PC-9 (cell line): ENCODE results near the gene MACROD1. TPM values are rescaled to one million over a fixed set of nuclear protein-coding genes. Genes with fewer than 3 reads are reported as not detected.
"Not testable (repeated sequence)": the region's sequence is repeated elsewhere in the genome, so short reads cannot be mapped to it uniquely, and the experiment has no call there.

Experiments used
- BruUV-seq: library from RNA; stranded (reverse); fragments of 400-500 nt; replicated peaks from 2 replicates; lab custom pipeline; 2021; lab: Mats Ljungman, UMichigan
- CTCF ChIA-PET: fragments of 300-600 bp; sonication (Branson Sonifier 250); formaldehyde crosslinking; loops from one replicate; lab custom pipeline; 2022; ENCODE audit warnings: antibody characterized with exemption; lab: Charles Lee
- POLR2A ChIA-PET: fragments of 300-600 bp; sonication (Branson Sonifier 250); formaldehyde crosslinking; loops from one replicate; lab custom pipeline; 2022; ENCODE audit warnings: antibody characterized with exemption; ENCODE audit not compliant: unreplicated experiment; lab: Charles Lee
- DNase-seq, 2 experiments: peaks; one replicate each; pipeline versions ENCODE4 v3.0.0 to v3.0.0-alpha.2; 2015 to 2022; ENCODE audit warnings: mixed read lengths in 1 of 2
- H2AFZ ChIP-seq: fragments of 200-600 bp; sonication (generic); 2 replicates; pipeline ENCODE4 v1.8.1; 2017; ENCODE audit warnings: antibody characterized with exemption
- H3F3A ChIP-seq: fragments of 200-600 bp; sonication (generic); 2 replicates; pipeline ENCODE4 v1.8.1; 2017; ENCODE audit warnings: antibody characterized with exemption, mild to moderate bottlenecking, low read depth; ENCODE audit not compliant: insufficient read depth
- H3K27ac ChIP-seq: fragments of 200-600 bp; sonication (generic); 2 replicates; pipeline ENCODE4 v1.6.1; 2016; ENCODE audit warnings: mixed run types
- H3K27me3 ChIP-seq: fragments of 200-600 bp; sonication (generic); 2 replicates; pipeline ENCODE4 v1.6.1; 2016; ENCODE audit warnings: low read depth, mixed run types; ENCODE audit not compliant: insufficient read depth
- H3K36me3 ChIP-seq: fragments of 200-600 bp; sonication (generic); 2 replicates; pipeline ENCODE4 v1.6.1; 2016; ENCODE audit warnings: low read depth, mixed run types
- H3K4me1 ChIP-seq: fragments of 200-600 bp; sonication (generic); replicated peaks from 2 replicates; pipeline ENCODE4 v1.6.1; 2016; ENCODE audit warnings: mixed run types; ENCODE audit not compliant: insufficient read depth
- H3K4me2 ChIP-seq: fragments of 200-600 bp; sonication (generic); 2 replicates; pipeline ENCODE4 v1.6.1; 2017; ENCODE audit warnings: mixed run types
- H3K4me3 ChIP-seq: fragments of 200-600 bp; sonication (generic); 2 replicates; pipeline ENCODE4 v1.6.1; 2016; ENCODE audit warnings: mixed run types
- H3K79me2 ChIP-seq: fragments of 200-600 bp; sonication (generic); 2 replicates; pipeline ENCODE4 v1.6.1; 2017; ENCODE audit warnings: low read depth, mixed run types
- H3K9me2 ChIP-seq: fragments of 200-600 bp; sonication (generic); 2 replicates; pipeline ENCODE4 v1.8.1; 2017; ENCODE audit warnings: mild to moderate bottlenecking; ENCODE audit not compliant: insufficient read depth
- H3K9me3 ChIP-seq: fragments of 200-600 bp; sonication (generic); 2 replicates; pipeline ENCODE4 v1.8.1; 2016; ENCODE audit warnings: low read depth; ENCODE audit not compliant: insufficient read depth
- H4K20me1 ChIP-seq: fragments of 200-600 bp; sonication (generic); 2 replicates; pipeline ENCODE4 v1.8.1; 2017; ENCODE audit not compliant: insufficient read depth
- CTCF ChIP-seq: fragments of 200-600 bp; sonication (generic); conservative IDR thresholded peaks from 2 replicates; pipeline ENCODE4 v1.6.1; 2017; ENCODE audit warnings: mixed run types, antibody characterized with exemption, mild to moderate bottlenecking, moderate library complexity
- EZH2 ChIP-seq: fragments of 200-600 bp; sonication (generic); IDR thresholded peaks from 2 replicates; pipeline ENCODE4 v1.8.0; 2017; ENCODE audit warnings: antibody characterized with exemption, low read depth
- intact Hi-C: fragments of 100-400 bp; cut with micrococcal nuclease; formaldehyde crosslinking; loops from one replicate; pipeline ENCODE4 v1.10.0; 2022; ENCODE audit not compliant: unreplicated experiment
- total RNA-seq: library from RNA; stranded (reverse); gene quantifications from 2 replicates; pipeline ENCODE4 v1.2.3, GENCODE V29; 2021

Gene MACROD1
- total RNA-seq, 1 experiment from 2014 or later, result 41.0 TPM

- H3K9me2 ChIP-seq, result no peaks in the 10 kb centered on the region
- no peak overlapping the region for H3K4me3 ChIP-seq
- H3F3A ChIP-seq, result no peaks in the 10 kb centered on the region
- intact Hi-C loops, result loop anchor here (10.0 kb wide), 1 partner anchor 334 kb away; the partner anchor contains the start of genes CATSPERZ and ESRRA
- no peaks in the 10 kb centered on the region for H3K27me3 ChIP-seq
- no peak for DNase-seq
- BruUV-seq, result no TSS peak
- H3K4me2 ChIP-seq, result no peak overlapping the region
- H4K20me1 ChIP-seq, result peaks cover 2% of the 10 kb centered on the region
- CTCF ChIA-PET, result interaction anchor here (0.5 kb wide), 1 partner anchor 1086 kb away, joined by 7 read pairs; no protein-coding TSS in a partner anchor
- no peak for TF ChIP-seq CTCF
- TF ChIP-seq EZH2, result no peak
- POLR2A ChIA-PET, result no interaction called here
- peaks cover 14% of the 10 kb centered on the region for H3K79me2 ChIP-seq
- H3K27ac ChIP-seq, result no peak overlapping the region
- H3K4me1 ChIP-seq, result peaks cover 6% of the 10 kb centered on the region
- H2AFZ ChIP-seq, result no peak overlapping the region
- H3K9me3 ChIP-seq, result no peaks in the 10 kb centered on the region
- H3K36me3 ChIP-seq, result no peaks in the 10 kb centered on the region
Observed at GRCh38 chr11:63970902-63971301, 195.0 kb downstream of the MACROD1 start.

GRCh38 chr11:63969461-63969860 is 196.5 kb downstream of the MACROD1 start:
- H3K9me2 ChIP-seq, result no peaks in the 10 kb centered on the region
- no peak for DNase-seq
- ChIA-PET POLR2A (no interaction called here), CTCF (no interaction called here)
- H3K79me2 ChIP-seq, result peaks cover under 1% of the 10 kb centered on the region; the same call in 1 of the 2 replicates
- no peaks in the 10 kb centered on the region for H3K4me1 ChIP-seq
- H3K9me3 ChIP-seq, result no peaks in the 10 kb centered on the region
- intact Hi-C loops, result no loop called here
- H2AFZ ChIP-seq, result no peak overlapping the region
- H3K36me3 ChIP-seq, result no peaks in the 10 kb centered on the region
- no peaks in the 10 kb centered on the region for H4K20me1 ChIP-seq
- no peak overlapping the region for H3K4me3 ChIP-seq
- no peaks in the 10 kb centered on the region for H3K27me3 ChIP-seq
- no peak overlapping the region for H3K4me2 ChIP-seq
- BruUV-seq, result no TSS peak
- TF ChIP-seq EZH2, result no peak
- no peak for TF ChIP-seq CTCF
- H3F3A ChIP-seq, result peaks cover 9% of the 10 kb centered on the region; the same call in 1 of the 2 replicates
- no peak overlapping the region for H3K27ac ChIP-seq

GRCh38 chr11:63966444-63966843 is 199.5 kb downstream of the MACROD1 start:
- Histone ChIP-seq H3F3A (peaks cover 13% of the 10 kb centered on the region; the same call in 1 of the 2 replicates), H3K4me2 (no peak overlapping the region), H4K20me1 (no peaks in the 10 kb centered on the region), H3K9me3 (no peaks in the 10 kb centered on the region), H2AFZ (no peak overlapping the region), H3K9me2 (no peaks in the 10 kb centered on the region), H3K4me3 (no peak overlapping the region), H3K27ac (no peak overlapping the region), H3K79me2 (no peaks in the 10 kb centered on the region), H3K36me3 (no peaks in the 10 kb centered on the region), H3K27me3 (no peaks in the 10 kb centered on the region), H3K4me1 (no peaks in the 10 kb centered on the region)
- ChIA-PET CTCF (interaction anchor here (0.6 kb wide), 1 partner anchor 271 kb away, joined by 4 read pairs; no protein-coding TSS in a partner anchor), POLR2A (interaction anchor here (0.6 kb wide), 2 partner anchors 178 to 319 kb away, joined by 3 to 4 read pairs; no protein-coding TSS in a partner anchor)
- intact Hi-C loops, result no loop called here
- BruUV-seq, result no TSS peak
- no peak for DNase-seq
- TF ChIP-seq EZH2, result no peak
- TF ChIP-seq CTCF, result no peak

- H3K9me3 ChIP-seq, H3K27me3 ChIP-seq, H3K4me3 ChIP-seq, H3K4me1 ChIP-seq, H4K20me1 ChIP-seq, intact Hi-C loops, H3K9me2 ChIP-seq, H3K4me2 ChIP-seq, DNase-seq, H3K27ac ChIP-seq, POLR2A ChIA-PET, H2AFZ ChIP-seq, H3K79me2 ChIP-seq, CTCF ChIA-PET, H3K36me3 ChIP-seq, BruUV-seq: not testable (repeated sequence)
- peaks cover 13% of the 10 kb centered on the region; the same call in 1 of the 2 replicates for H3F3A ChIP-seq
Observed at GRCh38 chr11:63963895-63964294, 202.0 kb downstream of the MACROD1 start.
